HUES48 (cell line): ENCODE measurements around the gene GART.

Source experiments
- H3K27ac ChIP-seq: one replicate; pipeline ENCODE4 v1.7.0; 2013; ENCODE audit warnings: low read depth, low read length, inconsistent platforms
- H3K27me3 ChIP-seq: 2 replicates; pipeline ENCODE4 v1.6.1; 2013; ENCODE audit warnings: mild to moderate bottlenecking, low read length; ENCODE audit not compliant: control insufficient read depth, insufficient read depth
- H3K36me3 ChIP-seq: 2 replicates; pipeline ENCODE4 v1.6.1; 2013; ENCODE audit warnings: low read length; ENCODE audit not compliant: control insufficient read depth, insufficient read depth
- H3K4me1 ChIP-seq: 2 replicates; pipeline ENCODE4 v1.6.1; 2013; ENCODE audit warnings: mild to moderate bottlenecking, low read length; ENCODE audit not compliant: control insufficient read depth, insufficient read depth
- H3K4me3 ChIP-seq: 2 replicates; pipeline ENCODE4 v1.5.1; 2013; ENCODE audit warnings: mild to moderate bottlenecking, low read depth, low read length
- H3K9ac ChIP-seq: 2 replicates; pipeline ENCODE4 v1.6.1; 2013; ENCODE audit warnings: mild to moderate bottlenecking, low read depth, low read length, moderate library complexity
- H3K9me3 ChIP-seq: 2 replicates; pipeline ENCODE4 v1.6.1; 2013; ENCODE audit warnings: low read length; ENCODE audit not compliant: control insufficient read depth, insufficient read depth

Gene GART

DNA sequence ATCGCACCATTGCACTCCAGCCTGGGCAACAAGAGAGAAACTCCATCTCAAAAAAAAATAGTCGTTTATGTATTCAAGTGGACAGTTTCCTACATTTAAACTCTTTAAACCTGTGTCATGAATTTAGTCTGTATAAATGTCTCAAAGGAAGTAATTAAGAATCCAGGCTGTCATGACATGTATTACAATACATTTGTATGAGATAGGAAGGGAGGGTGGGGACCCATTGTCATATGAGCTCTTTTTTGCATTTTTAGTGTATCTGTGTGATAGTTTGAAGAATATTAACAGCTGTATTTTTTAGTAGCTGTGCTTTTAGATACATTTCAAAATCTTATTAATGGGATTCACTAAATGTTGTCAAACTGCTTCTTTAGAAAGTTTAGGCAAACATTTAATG is 26.5 kb upstream of the GART start:
- H3K4me3 ChIP-seq = no peak overlapping the region
- H3K9ac ChIP-seq = no peak overlapping the region
- no peaks in the 10 kb centered on the region for H3K9me3 ChIP-seq
- H3K4me1 ChIP-seq = no peaks in the 10 kb centered on the region
- peaks cover 100% of the 10 kb centered on the region for H3K36me3 ChIP-seq
- no peaks in the 10 kb centered on the region for H3K27me3 ChIP-seq
- H3K27ac ChIP-seq = no peak overlapping the region

- no peak overlapping the region for H3K4me3 ChIP-seq
- no peaks in the 10 kb centered on the region for H3K9me3 ChIP-seq
- no peak overlapping the region for H3K27ac ChIP-seq
- H3K4me1 ChIP-seq = no peaks in the 10 kb centered on the region
- H3K27me3 ChIP-seq = no peaks in the 10 kb centered on the region
- H3K9ac ChIP-seq = no peak overlapping the region
- H3K36me3 ChIP-seq = peaks cover 100% of the 10 kb centered on the region
Measured at GRCh38 chr21:33567914-33568313, 26.0 kb upstream of the GART start.

GRCh38 chr21:33566514-33566913 is 24.6 kb upstream of the GART start:
- Histone ChIP-seq H3K27ac (no peak overlapping the region), H3K4me1 (no peaks in the 10 kb centered on the region), H3K9ac (no peak overlapping the region), H3K4me3 (no peak overlapping the region), H3K9me3 (no peaks in the 10 kb centered on the region), H3K36me3 (peaks cover 100% of the 10 kb centered on the region), H3K27me3 (no peaks in the 10 kb centered on the region)

GRCh38 chr21:33562389-33562788 is 20.5 kb upstream of the GART start:
- no peak overlapping the region for H3K27ac ChIP-seq
- no peak overlapping the region for H3K9ac ChIP-seq
- H3K36me3 ChIP-seq = peaks cover 100% of the 10 kb centered on the region
- H3K27me3 ChIP-seq = no peaks in the 10 kb centered on the region
- no peaks in the 10 kb centered on the region for H3K4me1 ChIP-seq
- no peak overlapping the region for H3K4me3 ChIP-seq
- H3K9me3 ChIP-seq = no peaks in the 10 kb centered on the region

GRCh38 chr21:33561373-33561772 is 19.5 kb upstream of the GART start:
- no peak overlapping the region for H3K27ac ChIP-seq
- peaks cover 99% of the 10 kb centered on the region for H3K36me3 ChIP-seq
- H3K4me1 ChIP-seq = no peaks in the 10 kb centered on the region
- no peaks in the 10 kb centered on the region for H3K27me3 ChIP-seq
- no peak overlapping the region for H3K9ac ChIP-seq
- no peak overlapping the region for H3K4me3 ChIP-seq
- no peaks in the 10 kb centered on the region for H3K9me3 ChIP-seq

DNA sequence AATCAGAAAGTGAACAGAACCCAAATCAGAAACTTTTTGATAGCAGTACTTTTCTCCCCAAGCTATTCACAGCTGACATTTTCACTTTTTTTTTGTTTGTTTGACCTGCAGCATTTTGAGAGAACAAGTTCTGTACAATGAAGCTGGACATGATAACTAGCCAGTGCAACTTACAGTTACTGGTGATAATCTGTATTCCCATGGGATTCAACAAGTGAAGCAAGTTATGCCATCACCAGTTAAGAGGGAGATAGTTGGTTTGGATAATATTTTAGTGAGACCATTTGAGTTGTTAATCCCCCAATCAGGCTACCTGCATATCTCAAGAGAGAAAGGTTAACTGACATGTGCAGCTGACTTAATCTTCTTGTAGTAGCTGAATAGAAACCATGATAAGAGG is 19.0 kb upstream of the GART start:
- H3K9ac ChIP-seq = no peak overlapping the region
- H3K9me3 ChIP-seq = no peaks in the 10 kb centered on the region
- peaks cover 98% of the 10 kb centered on the region for H3K36me3 ChIP-seq

GRCh38 chr21:33559813-33560212 is 17.9 kb upstream of the GART start:
- no peaks in the 10 kb centered on the region for H3K27me3 ChIP-seq
- no peak overlapping the region for H3K9ac ChIP-seq
- peaks cover 97% of the 10 kb centered on the region for H3K36me3 ChIP-seq

More for the DNA sequence above, 19.0 kb upstream of the GART start:
- no peaks in the 10 kb centered on the region for H3K27me3 ChIP-seq
- no peak overlapping the region for H3K4me3 ChIP-seq
- no peak overlapping the region for H3K27ac ChIP-seq
- H3K4me1 ChIP-seq = no peaks in the 10 kb centered on the region

DNA sequence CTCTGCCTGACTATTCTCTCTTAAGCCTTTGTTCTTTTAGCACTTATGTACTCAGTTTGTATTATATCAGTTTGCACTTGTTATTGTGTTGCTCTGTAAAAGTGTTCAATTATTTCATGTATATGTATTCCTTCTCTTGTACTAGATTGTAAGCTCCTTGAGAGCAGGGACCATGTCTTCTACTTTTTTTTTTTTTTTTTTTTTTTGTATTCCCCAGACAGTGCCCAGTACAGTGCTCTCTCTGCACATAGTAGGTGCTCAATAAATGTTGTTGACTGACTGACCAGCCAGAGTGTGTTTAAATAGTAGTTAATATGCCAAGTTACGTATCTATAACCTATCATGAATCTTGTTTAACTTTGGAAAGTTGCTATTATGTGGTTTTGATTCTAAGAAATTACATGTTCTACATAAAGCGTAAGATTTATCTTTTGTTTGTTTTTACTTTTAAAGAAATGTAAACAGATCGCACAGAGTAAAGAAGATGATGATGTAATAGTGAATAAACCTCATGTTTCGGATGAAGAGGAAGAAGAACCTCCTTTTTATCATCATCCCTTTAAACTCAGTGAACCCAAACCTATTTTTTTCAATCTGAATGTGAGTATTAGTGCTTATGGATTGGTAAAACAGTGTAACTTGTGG is 17.0 kb upstream of the GART start:
- Histone ChIP-seq H3K27ac (no peak overlapping the region), H3K36me3 (peaks cover 97% of the 10 kb centered on the region), H3K4me3 (no peak overlapping the region), H3K9ac (no peak overlapping the region), H3K4me1 (no peaks in the 10 kb centered on the region), H3K27me3 (no peaks in the 10 kb centered on the region), H3K9me3 (no peaks in the 10 kb centered on the region)

More at GRCh38 chr21:33559813-33560212, 17.9 kb upstream of the GART start:
- Histone ChIP-seq H3K4me3 (no peak overlapping the region), H3K4me1 (no peaks in the 10 kb centered on the region), H3K27ac (no peak overlapping the region), H3K9me3 (no peaks in the 10 kb centered on the region)

- no peak overlapping the region for H3K4me3 ChIP-seq
Measured at GRCh38 chr21:33557447-33557846, 15.5 kb upstream of the GART start.

DNA sequence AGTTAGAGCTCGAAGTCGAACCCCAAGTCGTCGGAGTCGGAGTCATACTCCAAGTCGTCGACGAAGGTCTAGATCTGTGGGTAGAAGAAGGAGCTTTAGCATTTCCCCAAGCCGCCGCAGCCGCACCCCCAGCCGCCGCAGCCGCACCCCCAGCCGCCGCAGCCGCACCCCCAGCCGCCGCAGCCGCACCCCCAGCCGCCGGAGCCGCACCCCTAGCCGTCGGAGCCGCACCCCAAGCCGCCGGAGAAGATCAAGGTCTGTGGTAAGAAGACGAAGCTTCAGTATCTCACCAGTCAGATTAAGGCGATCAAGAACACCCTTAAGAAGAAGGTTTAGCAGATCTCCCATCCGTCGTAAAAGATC is 13.0 kb upstream of the GART start:
- no peak overlapping the region for H3K27ac ChIP-seq
- H3K9ac ChIP-seq = no peak overlapping the region
- no peaks in the 10 kb centered on the region for H3K9me3 ChIP-seq
- H3K4me1 ChIP-seq = no peaks in the 10 kb centered on the region
- no peak overlapping the region for H3K4me3 ChIP-seq
- peaks cover 97% of the 10 kb centered on the region for H3K36me3 ChIP-seq
- H3K27me3 ChIP-seq = no peaks in the 10 kb centered on the region

More at GRCh38 chr21:33557447-33557846, 15.5 kb upstream of the GART start:
- H3K9me3 ChIP-seq = no peaks in the 10 kb centered on the region
- H3K27me3 ChIP-seq = no peaks in the 10 kb centered on the region
- H3K9ac ChIP-seq = no peak overlapping the region
- H3K36me3 ChIP-seq = peaks cover 97% of the 10 kb centered on the region
- no peaks in the 10 kb centered on the region for H3K4me1 ChIP-seq
- no peak overlapping the region for H3K27ac ChIP-seq

DNA sequence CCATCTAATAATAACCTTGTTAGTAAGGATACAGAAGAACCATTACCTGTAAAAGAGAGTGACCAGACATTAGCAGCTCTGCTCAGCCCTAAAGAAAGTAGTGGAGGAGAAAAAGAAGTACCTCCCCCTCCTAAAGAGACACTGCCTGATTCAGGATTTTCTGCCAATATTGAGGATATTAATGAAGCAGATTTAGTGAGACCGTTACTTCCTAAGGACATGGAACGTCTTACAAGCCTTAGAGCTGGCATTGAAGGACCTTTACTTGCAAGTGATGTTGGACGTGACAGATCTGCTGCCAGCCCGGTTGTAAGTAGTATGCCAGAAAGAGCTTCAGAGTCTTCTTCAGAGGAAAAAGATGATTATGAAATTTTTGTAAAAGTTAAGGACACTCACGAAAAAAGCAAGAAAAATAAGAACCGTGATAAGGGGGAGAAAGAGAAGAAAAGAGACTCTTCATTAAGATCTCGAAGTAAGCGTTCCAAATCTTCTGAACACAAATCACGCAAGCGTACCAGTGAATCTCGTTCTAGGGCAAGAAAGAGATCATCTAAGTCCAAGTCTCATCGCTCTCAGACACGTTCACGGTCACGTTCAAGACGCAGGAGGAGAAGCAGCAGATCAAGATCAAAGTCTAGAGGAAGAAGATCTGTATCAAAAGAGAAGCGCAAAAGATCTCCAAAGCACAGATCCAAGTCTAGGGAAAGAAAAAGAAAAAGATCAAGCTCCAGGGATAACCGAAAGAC is 12.5 kb upstream of the GART start:
- peaks cover 97% of the 10 kb centered on the region for H3K36me3 ChIP-seq
- no peak overlapping the region for H3K9ac ChIP-seq
- H3K27ac ChIP-seq = no peak overlapping the region
- H3K4me3 ChIP-seq = no peak overlapping the region
- no peaks in the 10 kb centered on the region for H3K9me3 ChIP-seq
- no peaks in the 10 kb centered on the region for H3K27me3 ChIP-seq
- no peaks in the 10 kb centered on the region for H3K4me1 ChIP-seq
